ENCODE measurements around the gene URGCP.

Gene URGCP

GRCh38 chr7:43931346-43931745 lies 24.9 kb upstream of the URGCP start:
- Histone ChIP-seq H2BK12ac (ENCODE audit: low read length) (no peak overlapping the region), H4K91ac (ENCODE audit: low read depth, low read length, poor library complexity) (no peak overlapping the region), H3K36me3 (replicated peaks in 1 of 2; ENCODE audit: control insufficient read depth in 2 of 2, insufficient read depth in 2 of 2, low read length in 2 of 2) (no peaks in the 10 kb centered on the region), H3K4me3 (ENCODE audit: low read length in 2 of 2) (no peak overlapping the region), H3K27me3 (ENCODE audit: control insufficient read depth in 3 of 3, insufficient read depth in 3 of 3, low read depth in 1 of 3, low read length in 3 of 3) (no peaks in the 10 kb centered on the region), H2BK5ac (ENCODE audit: low read length) (no peak overlapping the region), H4K8ac (ENCODE audit: low read depth, low read length) (no peak overlapping the region), H3K27ac (replicated peaks; ENCODE audit: low read length) (no peak overlapping the region), H3K4ac (ENCODE audit: low read length) (no peak overlapping the region), H3K14ac (ENCODE audit: low read length) (no peak overlapping the region), H3K18ac (ENCODE audit: low read length) (no peak overlapping the region), H2BK120ac (ENCODE audit: low read depth, low read length) (no peak overlapping the region), H2AFZ (ENCODE audit: low read length) (no peak overlapping the region), H2BK15ac (ENCODE audit: low read length) (no peak overlapping the region), H3K9me3 (replicated peaks in 1 of 2; ENCODE audit: control insufficient read depth in 2 of 2, insufficient read depth in 1 of 2, low read depth in 1 of 2, low read length in 2 of 2) (peaks cover 0 to 6% of the 10 kb centered on the region in 2 donors), H3K23ac (ENCODE audit: low read depth, low read length, poor library complexity) (no peak overlapping the region), H2AK5ac (ENCODE audit: low read depth, low read length) (no peak overlapping the region), H3K4me1 (ENCODE audit: control insufficient read depth in 2 of 2, insufficient read depth in 1 of 2, low read depth in 1 of 2, low read length in 2 of 2) (peaks cover 2% of the 10 kb centered on the region in 2 donors), H3K4me2 (ENCODE audit: insufficient read depth, low read length, poor library complexity, severe bottlenecking) (no peak overlapping the region), H3K9ac (ENCODE audit: low read depth, low read length, poor library complexity) (no peak overlapping the region), H3K79me1 (ENCODE audit: low read depth, low read length) (no peaks in the 10 kb centered on the region)
- WGBS, 2 donors (ENCODE audit: extremely low coverage in 2 of 2, insufficient read length in 2 of 2, insufficient replicate concordance in 1 of 2) = no CpG with 5 or more reads among the region's 7 CpGs
- DNase-seq (ENCODE audit: low spot score) = no peak

GRCh38 chr7:43929529-43930457 lies 23.4 kb upstream of the URGCP start:
- no peak overlapping the region for H2AFZ ChIP-seq (ENCODE audit: low read length)
- H3K27me3 ChIP-seq (ENCODE audit: control insufficient read depth in 3 of 3, insufficient read depth in 3 of 3, low read depth in 1 of 3, low read length in 3 of 3) = no peaks in the 10 kb centered on the region
- H2BK120ac ChIP-seq (ENCODE audit: low read depth, low read length) = no peak overlapping the region
- no peaks in the 10 kb centered on the region for H3K79me1 ChIP-seq (ENCODE audit: low read depth, low read length)
- H3K9me3 ChIP-seq (replicated peaks in 1 of 2; ENCODE audit: control insufficient read depth in 2 of 2, insufficient read depth in 1 of 2, low read depth in 1 of 2, low read length in 2 of 2) = peaks cover 0 to 6% of the 10 kb centered on the region in 2 donors
- no peak overlapping the region for H3K14ac ChIP-seq (ENCODE audit: low read length)
- H2BK12ac ChIP-seq (ENCODE audit: low read length) = no peak overlapping the region
- H3K4me1 ChIP-seq (ENCODE audit: control insufficient read depth in 2 of 2, insufficient read depth in 1 of 2, low read depth in 1 of 2, low read length in 2 of 2) = peaks cover 6% of the 10 kb centered on the region in 2 donors
- no CpG with 5 or more reads among the region's 5 CpGs for WGBS, 2 donors (ENCODE audit: extremely low coverage in 2 of 2, insufficient read length in 2 of 2, insufficient replicate concordance in 1 of 2)
- no peak overlapping the region for H4K91ac ChIP-seq (ENCODE audit: low read depth, low read length, poor library complexity)
- H2BK5ac ChIP-seq (ENCODE audit: low read length) = no peak overlapping the region
- H3K27ac ChIP-seq (replicated peaks; ENCODE audit: low read length) = no peak overlapping the region
- H3K4me2 ChIP-seq (ENCODE audit: insufficient read depth, low read length, poor library complexity, severe bottlenecking) = no peak overlapping the region
- H3K9ac ChIP-seq (ENCODE audit: low read depth, low read length, poor library complexity) = no peak overlapping the region
- no peaks in the 10 kb centered on the region for H3K36me3 ChIP-seq (replicated peaks in 1 of 2; ENCODE audit: control insufficient read depth in 2 of 2, insufficient read depth in 2 of 2, low read length in 2 of 2)
- no peak overlapping the region for H3K4me3 ChIP-seq (ENCODE audit: low read length in 2 of 2)
- H2BK15ac ChIP-seq (ENCODE audit: low read length) = no peak overlapping the region
- H3K23ac ChIP-seq (ENCODE audit: low read depth, low read length, poor library complexity) = no peak overlapping the region
- no peak overlapping the region for H4K8ac ChIP-seq (ENCODE audit: low read depth, low read length)
- no peak overlapping the region for H2AK5ac ChIP-seq (ENCODE audit: low read depth, low read length)
- no peak for DNase-seq (ENCODE audit: low spot score)
- H3K18ac ChIP-seq (ENCODE audit: low read length) = no peak overlapping the region
- no peak overlapping the region for H3K4ac ChIP-seq (ENCODE audit: low read length)

- Histone ChIP-seq H3K9ac (ENCODE audit: low read depth, low read length, poor library complexity) (no peak overlapping the region), H3K9me3 (replicated peaks in 1 of 2; ENCODE audit: control insufficient read depth in 2 of 2, insufficient read depth in 1 of 2, low read depth in 1 of 2, low read length in 2 of 2) (peaks cover 0 to 6% of the 10 kb centered on the region in 2 donors), H3K27me3 (ENCODE audit: control insufficient read depth in 3 of 3, insufficient read depth in 3 of 3, low read depth in 1 of 3, low read length in 3 of 3) (no peaks in the 10 kb centered on the region), H3K4ac (ENCODE audit: low read length) (no peak overlapping the region), H3K4me2 (ENCODE audit: insufficient read depth, low read length, poor library complexity, severe bottlenecking) (no peak overlapping the region), H2AK5ac (ENCODE audit: low read depth, low read length) (no peak overlapping the region), H2AFZ (ENCODE audit: low read length) (no peak overlapping the region), H2BK5ac (ENCODE audit: low read length) (no peak overlapping the region), H4K8ac (ENCODE audit: low read depth, low read length) (no peak overlapping the region), H3K18ac (ENCODE audit: low read length) (no peak overlapping the region), H2BK12ac (ENCODE audit: low read length) (no peak overlapping the region), H3K4me3 (ENCODE audit: low read length in 2 of 2) (no peak overlapping the region), H4K91ac (ENCODE audit: low read depth, low read length, poor library complexity) (no peak overlapping the region), H3K36me3 (replicated peaks in 1 of 2; ENCODE audit: control insufficient read depth in 2 of 2, insufficient read depth in 2 of 2, low read length in 2 of 2) (no peaks in the 10 kb centered on the region), H3K4me1 (ENCODE audit: control insufficient read depth in 2 of 2, insufficient read depth in 1 of 2, low read depth in 1 of 2, low read length in 2 of 2) (peaks cover 6% of the 10 kb centered on the region in 2 donors), H3K23ac (ENCODE audit: low read depth, low read length, poor library complexity) (no peak overlapping the region), H3K27ac (replicated peaks; ENCODE audit: low read length) (no peak overlapping the region), H2BK15ac (ENCODE audit: low read length) (no peak overlapping the region), H3K79me1 (ENCODE audit: low read depth, low read length) (no peaks in the 10 kb centered on the region), H2BK120ac (ENCODE audit: low read depth, low read length) (no peak overlapping the region), H3K14ac (ENCODE audit: low read length) (no peak overlapping the region)
- no peak for DNase-seq (ENCODE audit: low spot score)
- WGBS, 2 donors (ENCODE audit: extremely low coverage in 2 of 2, insufficient read length in 2 of 2, insufficient replicate concordance in 1 of 2) = no CpG with 5 or more reads among the region's 4 CpGs
Measured at GRCh38 chr7:43927810-43928209, 21.4 kb upstream of the URGCP start.

- H2BK5ac ChIP-seq (ENCODE audit: low read length) = peak overlapping the region; percentile 49
- no peak overlapping the region for H4K8ac ChIP-seq (ENCODE audit: low read depth, low read length)
- H3K4ac ChIP-seq (ENCODE audit: low read length) = no peak overlapping the region
- no CpG with 5 or more reads among the region's 6 CpGs for WGBS, 2 donors (ENCODE audit: extremely low coverage in 2 of 2, insufficient read length in 2 of 2, insufficient replicate concordance in 1 of 2)
- peak overlapping the region; percentile 91 for H3K9ac ChIP-seq (ENCODE audit: low read depth, low read length, poor library complexity)
- H3K23ac ChIP-seq (ENCODE audit: low read depth, low read length, poor library complexity) = peak overlapping the region; percentile 87
- H2AFZ ChIP-seq (ENCODE audit: low read length) = peak overlapping the region; percentile 94
- H3K9me3 ChIP-seq (replicated peaks in 1 of 2; ENCODE audit: control insufficient read depth in 2 of 2, insufficient read depth in 1 of 2, low read depth in 1 of 2, low read length in 2 of 2) = peaks cover 0 to 6% of the 10 kb centered on the region in 2 donors
- H3K27ac ChIP-seq (replicated peaks; ENCODE audit: low read length) = peak overlapping the region; percentile 68
- H2BK120ac ChIP-seq (ENCODE audit: low read depth, low read length) = peak overlapping the region; percentile 16
- no peak for DNase-seq (ENCODE audit: low spot score)
- H3K18ac ChIP-seq (ENCODE audit: low read length) = peak overlapping the region; percentile 98
- H3K14ac ChIP-seq (ENCODE audit: low read length) = no peak overlapping the region
- H3K79me1 ChIP-seq (ENCODE audit: low read depth, low read length) = no peaks in the 10 kb centered on the region
- H2BK15ac ChIP-seq (ENCODE audit: low read length) = peak overlapping the region; percentile 62
- H3K4me2 ChIP-seq (ENCODE audit: insufficient read depth, low read length, poor library complexity, severe bottlenecking) = peak overlapping the region; percentile 92
- no peaks in the 10 kb centered on the region for H3K27me3 ChIP-seq (ENCODE audit: control insufficient read depth in 3 of 3, insufficient read depth in 3 of 3, low read depth in 1 of 3, low read length in 3 of 3)
- H3K4me3 ChIP-seq (ENCODE audit: low read length in 2 of 2) = peak overlapping the region; percentile 58 to 83
- no peak overlapping the region for H2BK12ac ChIP-seq (ENCODE audit: low read length)
- H3K4me1 ChIP-seq (ENCODE audit: control insufficient read depth in 2 of 2, insufficient read depth in 1 of 2, low read depth in 1 of 2, low read length in 2 of 2) = peaks cover 6% of the 10 kb centered on the region in 2 donors
- H2AK5ac ChIP-seq (ENCODE audit: low read depth, low read length) = no peak overlapping the region
- no peaks in the 10 kb centered on the region for H3K36me3 ChIP-seq (replicated peaks in 1 of 2; ENCODE audit: control insufficient read depth in 2 of 2, insufficient read depth in 2 of 2, low read length in 2 of 2)
- H4K91ac ChIP-seq (ENCODE audit: low read depth, low read length, poor library complexity) = no peak overlapping the region
Measured at GRCh38 chr7:43926798-43927123, 20.4 kb upstream of the URGCP start.

Data from neuronal stem cell (in vitro differentiated cells).